ENCODE data around the gene FDX1. TPM values are rescaled to one million over a fixed set of nuclear protein-coding genes. Genes with fewer than 3 reads are reported as not detected.
"Not testable (repeated sequence)": the region's sequence is repeated elsewhere in the genome, so short reads cannot be mapped to it uniquely, and the experiment has no call there.

FDX1 gene
- total RNA-seq, 2 donors from 2014 or later = 14.0 to 15.2 TPM

DNA sequence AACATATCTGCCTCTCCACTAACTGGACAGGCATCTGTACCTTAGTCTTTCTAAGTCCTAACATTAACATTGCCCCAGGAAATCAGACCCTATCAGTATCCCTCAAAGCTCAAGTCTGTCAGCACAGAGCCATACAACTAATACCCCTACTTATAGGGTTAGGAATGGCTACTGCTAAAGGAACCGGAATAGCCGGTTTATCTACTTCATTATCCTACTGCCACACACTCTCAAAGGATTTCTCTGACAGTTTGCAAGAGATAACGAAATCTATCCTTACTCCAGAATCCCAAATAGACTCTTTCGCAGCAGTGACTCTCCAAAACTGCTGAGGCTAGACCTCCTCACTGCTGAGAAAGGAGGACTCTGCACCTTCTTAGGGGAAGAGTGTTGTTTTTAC is 24.1 kb upstream of the FDX1 start:
- H3K36me3 ChIP-seq (replicated peaks in 1 of 2; ENCODE audit: insufficient read depth in 1 of 2, low read depth in 2 of 2); ATAC-seq; H3K9me3 ChIP-seq; intact Hi-C loops (cut with DNase I); H3K27ac ChIP-seq; H3K27me3 ChIP-seq; DNase-seq; H3K4me3 ChIP-seq; H3K4me1 ChIP-seq: not testable (repeated sequence)
- WGBS, 2 donors = 38 to 58% methylated on average over 4 of the region's 4 CpGs

- Histone ChIP-seq H3K27ac (no peak overlapping the region), H3K36me3 (replicated peaks in 1 of 2; ENCODE audit: insufficient read depth in 1 of 2, low read depth in 2 of 2) (no peaks in the 10 kb centered on the region), H3K4me1 (no peaks in the 10 kb centered on the region), H3K27me3 (no peaks in the 10 kb centered on the region), H3K9me3 (no peaks in the 10 kb centered on the region), H3K4me3 (no peak overlapping the region)
- WGBS, 2 donors = 80 to 90% methylated on average over 5 of the region's 5 CpGs
- no peak for TF ChIP-seq POLR2A (IDR thresholded peaks at IDR 0.05)
- TF ChIP-seq, protein P1, sequence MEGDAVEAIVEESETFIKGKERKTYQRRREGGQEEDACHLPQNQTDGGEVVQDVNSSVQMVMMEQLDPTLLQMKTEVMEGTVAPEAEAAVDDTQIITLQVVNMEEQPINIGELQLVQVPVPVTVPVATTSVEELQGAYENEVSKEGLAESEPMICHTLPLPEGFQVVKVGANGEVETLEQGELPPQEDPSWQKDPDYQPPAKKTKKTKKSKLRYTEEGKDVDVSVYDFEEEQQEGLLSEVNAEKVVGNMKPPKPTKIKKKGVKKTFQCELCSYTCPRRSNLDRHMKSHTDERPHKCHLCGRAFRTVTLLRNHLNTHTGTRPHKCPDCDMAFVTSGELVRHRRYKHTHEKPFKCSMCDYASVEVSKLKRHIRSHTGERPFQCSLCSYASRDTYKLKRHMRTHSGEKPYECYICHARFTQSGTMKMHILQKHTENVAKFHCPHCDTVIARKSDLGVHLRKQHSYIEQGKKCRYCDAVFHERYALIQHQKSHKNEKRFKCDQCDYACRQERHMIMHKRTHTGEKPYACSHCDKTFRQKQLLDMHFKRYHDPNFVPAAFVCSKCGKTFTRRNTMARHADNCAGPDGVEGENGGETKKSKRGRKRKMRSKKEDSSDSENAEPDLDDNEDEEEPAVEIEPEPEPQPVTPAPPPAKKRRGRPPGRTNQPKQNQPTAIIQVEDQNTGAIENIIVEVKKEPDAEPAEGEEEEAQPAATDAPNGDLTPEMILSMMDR (IDR thresholded peaks at IDR 0.05) = no peak
- intact Hi-C loops (cut with DNase I) = no loop called here
- ATAC-seq = no peak
- no peak for DNase-seq
Observed at GRCh38 chr11:110407315-110407714, 22.4 kb upstream of the FDX1 start.

DNA sequence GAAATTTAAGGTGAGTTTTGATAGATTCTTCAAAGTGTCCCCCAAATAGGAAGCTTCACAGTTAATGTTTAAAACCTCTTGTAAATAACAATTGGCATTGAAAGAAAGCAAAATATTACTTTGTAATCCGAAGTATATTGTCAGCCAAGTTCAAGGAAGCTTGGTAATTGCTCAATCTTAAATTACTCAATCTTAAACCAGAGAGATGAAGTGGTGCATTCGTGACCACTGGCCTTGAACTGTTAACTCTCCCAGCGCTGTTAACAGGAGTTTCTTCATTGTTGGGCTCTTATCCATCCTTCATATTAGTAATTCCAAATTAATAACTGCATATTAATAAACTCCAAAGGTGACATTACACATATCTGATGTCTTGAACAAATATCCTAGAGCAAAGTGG is 20.6 kb upstream of the FDX1 start:
- intact Hi-C loops (cut with DNase I) = no loop called here
- WGBS, 2 donors = 3 to 7% methylated on average over 3 of the region's 3 CpGs
- no peak for DNase-seq

GRCh38 chr11:110410651-110411050 is 19.1 kb upstream of the FDX1 start:
- no peaks in the 10 kb centered on the region for H3K36me3 ChIP-seq (replicated peaks in 1 of 2; ENCODE audit: insufficient read depth in 1 of 2, low read depth in 2 of 2)
- no peaks in the 10 kb centered on the region for H3K9me3 ChIP-seq
- no peak for TF ChIP-seq POLR2A (IDR thresholded peaks at IDR 0.05)
- TF ChIP-seq, protein P1 (IDR thresholded peaks at IDR 0.05) = no peak
- 94 to 100% methylated on average over 1 of the region's 1 CpG for WGBS, 2 donors
- no peaks in the 10 kb centered on the region for H3K27me3 ChIP-seq
- ATAC-seq (no peak), DNase-seq (no peak)
- intact Hi-C loops (cut with DNase I) = no loop called here
- H3K27ac ChIP-seq = no peak overlapping the region
- H3K4me1 ChIP-seq = no peaks in the 10 kb centered on the region
- no peak overlapping the region for H3K4me3 ChIP-seq

More for the DNA sequence above, 20.6 kb upstream of the FDX1 start:
- no peak for ATAC-seq
- H3K27ac ChIP-seq = no peak overlapping the region
- no peaks in the 10 kb centered on the region for H3K4me1 ChIP-seq
- no peak overlapping the region for H3K4me3 ChIP-seq
- H3K9me3 ChIP-seq = no peaks in the 10 kb centered on the region
- H3K27me3 ChIP-seq = no peaks in the 10 kb centered on the region
- no peak for TF ChIP-seq POLR2A (IDR thresholded peaks at IDR 0.05)
- TF ChIP-seq, protein P1 (IDR thresholded peaks at IDR 0.05) = no peak
- no peaks in the 10 kb centered on the region for H3K36me3 ChIP-seq (replicated peaks in 1 of 2; ENCODE audit: insufficient read depth in 1 of 2, low read depth in 2 of 2)

DNA sequence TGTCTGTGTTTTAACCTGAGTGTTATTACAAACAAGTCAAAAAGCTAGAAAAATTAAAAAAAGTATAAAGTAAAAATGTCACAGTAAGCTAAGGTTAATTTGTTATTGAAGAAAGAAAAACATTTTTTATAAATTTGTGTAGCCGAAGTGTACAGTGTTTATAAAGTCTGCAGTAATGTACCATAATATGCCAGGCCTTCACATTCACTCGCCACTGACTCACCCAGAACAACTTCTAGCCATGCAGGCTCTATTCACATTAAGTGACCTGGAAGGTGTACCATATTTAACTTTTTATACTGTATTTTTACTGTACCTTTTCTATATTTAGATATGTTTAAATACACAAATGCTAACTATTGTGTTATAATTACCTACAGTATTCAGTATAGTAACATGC is 14.7 kb upstream of the FDX1 start:
- ATAC-seq (no peak), DNase-seq (no peak)
- H3K27me3 ChIP-seq = no peaks in the 10 kb centered on the region
- H3K4me3 ChIP-seq = no peak overlapping the region
- TF ChIP-seq, protein P1 (IDR thresholded peaks at IDR 0.05) = no peak
- TF ChIP-seq POLR2A (IDR thresholded peaks at IDR 0.05) = no peak
- H3K27ac ChIP-seq = no peak overlapping the region
- H3K4me1 ChIP-seq = no peaks in the 10 kb centered on the region
- no peaks in the 10 kb centered on the region for H3K9me3 ChIP-seq
- H3K36me3 ChIP-seq (replicated peaks in 1 of 2; ENCODE audit: insufficient read depth in 1 of 2, low read depth in 2 of 2) = no peaks in the 10 kb centered on the region
- 91 to 97% methylated on average over 2 of the region's 2 CpGs for WGBS, 2 donors
- intact Hi-C loops (cut with DNase I) = no loop called here

DNA sequence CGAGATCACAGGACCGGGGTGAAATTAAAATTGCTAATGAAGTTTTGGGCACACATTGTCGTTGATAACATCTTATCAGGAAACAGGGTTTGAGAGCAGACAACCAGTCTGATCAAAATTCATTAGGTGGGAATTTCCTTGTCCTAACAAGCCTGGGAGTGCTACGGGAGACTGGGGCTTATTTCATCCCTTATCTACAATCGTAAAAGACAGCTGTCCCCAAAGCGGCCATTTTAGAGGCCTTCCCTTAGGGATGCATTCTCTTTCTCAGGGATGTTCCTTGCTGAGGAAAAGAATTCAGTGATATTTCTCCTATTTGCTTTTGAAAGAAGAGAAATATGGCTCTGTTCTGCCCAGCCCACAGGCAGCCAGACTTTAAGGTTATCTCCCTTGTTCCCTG is 8.1 kb upstream of the FDX1 start:
- H3K36me3 ChIP-seq (replicated peaks in 1 of 2; ENCODE audit: insufficient read depth in 1 of 2, low read depth in 2 of 2); intact Hi-C loops (cut with DNase I); H3K4me3 ChIP-seq; ATAC-seq; H3K4me1 ChIP-seq; DNase-seq; H3K27me3 ChIP-seq; H3K27ac ChIP-seq; H3K9me3 ChIP-seq: not testable (repeated sequence)
- 92 to 94% methylated on average over 6 of the region's 6 CpGs for WGBS, 2 donors
